ENCODE data around the gene LAT.

DNA sequence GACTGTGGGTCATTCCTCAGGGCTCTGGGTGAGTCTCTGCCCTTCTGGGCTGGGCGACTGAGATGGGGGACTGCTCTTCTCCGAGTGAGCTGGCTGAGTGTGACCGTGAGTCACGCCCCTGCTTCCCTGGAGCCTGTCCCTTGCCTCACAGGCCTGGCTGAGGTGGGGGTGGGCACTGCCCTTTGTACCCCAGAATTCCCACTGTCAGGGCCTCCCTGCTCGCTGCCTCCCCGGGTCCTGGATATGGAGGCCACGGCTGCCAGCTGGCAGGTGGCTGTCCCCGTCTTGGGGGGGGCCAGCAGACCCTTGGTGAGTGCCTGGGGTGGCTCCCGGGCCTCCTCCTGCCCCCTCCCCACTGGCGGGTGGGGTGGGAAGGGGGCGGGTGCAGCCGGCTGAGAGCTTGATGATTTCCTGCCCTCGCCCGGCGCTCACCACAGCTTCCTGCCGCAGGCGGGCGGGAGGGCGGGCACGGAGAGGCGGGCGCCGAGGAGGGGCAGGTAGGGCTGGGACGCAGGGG is at the start of gene LAT:
- TF ChIP-seq GPN1 (CRISPR knock-in tag; IDR thresholded peaks at IDR 0.05; ENCODE audit: borderline replicate concordance) (no peak), ZNF782 (CRISPR knock-in tag; IDR thresholded peaks at IDR 0.05; ENCODE audit: borderline replicate concordance) (no peak), CTCF (CRISPR knock-in tag; IDR thresholded peaks at IDR 0.05) (no peak), SOX6 (IDR thresholded peaks at IDR 0.05) (no peak), SOX6 (CRISPR knock-in tag; IDR thresholded peaks at IDR 0.05) (no peak), MAZ (IDR thresholded peaks at IDR 0.05; ENCODE audit: borderline replicate concordance, low read depth, low read length) (no peak), MAZ (CRISPR knock-in tag; IDR thresholded peaks at IDR 0.05; ENCODE audit: low read depth) (no peak), ZNF317 (CRISPR knock-in tag; IDR thresholded peaks at IDR 0.05) (no peak), ZNF660 (CRISPR knock-in tag; IDR thresholded peaks at IDR 0.05; ENCODE audit: borderline replicate concordance, low read depth) (no peak), CC2D1A (CRISPR knock-in tag; IDR thresholded peaks at IDR 0.05) (no peak)

Measured in HepG2 (cell line).